Mesenteric fat pad (tissue), 1 donor: ENCODE data around the gene MRPL36. TPM values are rescaled to one million over a fixed set of nuclear protein-coding genes. Genes with fewer than 3 reads are reported as not detected.

ENCODE experiments used
- DNase-seq: peaks from one replicate; pipeline ENCODE4 v3.0.0-alpha.2; 2020; ENCODE audit warnings: low spot score
- total RNA-seq: library from RNA; stranded (reverse); fragmentation: NEBNext Ultra II Directional; extraction: Animal tissue kit (Norgen Biotek cat#: 25700); gene quantifications from one replicate; pipeline ENCODE4 v1.2.1, GENCODE V29; 2021
- donor health status: DM: yes; HTN: yes; CAD: no.

MRPL36 gene
- total RNA-seq, 1 donor from 2014 or later: 50.4 TPM

DNA sequence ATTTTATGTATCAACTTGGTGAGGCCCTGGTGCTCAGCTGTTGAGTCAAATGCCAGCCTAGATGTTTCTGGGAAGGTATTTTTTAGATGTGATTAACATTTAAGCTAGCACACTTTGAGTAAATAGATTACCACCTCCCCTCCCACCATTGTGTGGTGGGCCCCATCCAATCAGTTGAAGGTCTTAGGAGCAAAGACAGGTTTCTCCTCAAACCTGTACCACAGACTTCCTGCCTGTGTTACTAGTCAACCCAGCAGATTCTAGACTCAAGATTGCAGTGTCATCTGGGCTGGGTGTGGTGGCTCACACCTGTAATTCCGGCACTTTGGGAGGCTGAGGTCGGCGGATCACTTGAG, 33.8 kb downstream of the MRPL36 start:
- DNase-seq: no peak

DNA sequence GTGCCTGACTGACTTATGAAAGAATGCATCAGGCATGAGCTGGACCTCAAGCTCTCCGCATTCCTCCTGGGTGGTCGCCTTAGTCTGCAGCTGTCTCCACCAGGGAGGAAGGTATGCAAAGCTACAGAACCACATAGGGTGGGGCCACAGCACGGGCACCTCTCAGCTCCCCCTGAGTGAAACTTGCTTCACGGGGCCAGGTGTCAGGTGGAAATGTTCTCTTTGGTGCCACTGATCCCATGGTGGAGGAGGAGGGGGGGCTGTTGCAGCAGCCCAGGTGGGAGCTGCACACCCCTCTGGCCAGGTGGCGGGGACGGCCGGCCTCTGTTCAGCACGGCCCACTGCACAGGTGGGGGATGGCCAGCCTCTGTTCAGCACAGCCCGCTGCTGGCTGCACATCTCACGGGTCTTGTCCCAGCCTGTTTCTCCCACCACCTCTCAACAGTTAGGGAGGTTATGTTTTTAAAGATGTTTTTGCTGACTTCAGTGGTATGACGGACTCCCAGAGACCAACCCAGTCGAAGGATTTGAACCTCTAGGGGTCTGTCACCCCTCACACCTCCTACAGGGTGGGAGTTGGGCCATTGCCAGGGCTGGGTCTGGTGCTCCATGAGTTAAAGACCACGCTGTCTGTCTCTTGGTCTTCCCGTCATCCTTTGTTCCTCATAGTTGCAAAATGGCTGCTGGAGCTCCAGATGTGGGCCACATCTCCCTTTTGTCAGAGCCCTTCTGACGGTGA, 34.3 kb downstream of the MRPL36 start:
- DNase-seq: peak; percentile 49

DNA sequence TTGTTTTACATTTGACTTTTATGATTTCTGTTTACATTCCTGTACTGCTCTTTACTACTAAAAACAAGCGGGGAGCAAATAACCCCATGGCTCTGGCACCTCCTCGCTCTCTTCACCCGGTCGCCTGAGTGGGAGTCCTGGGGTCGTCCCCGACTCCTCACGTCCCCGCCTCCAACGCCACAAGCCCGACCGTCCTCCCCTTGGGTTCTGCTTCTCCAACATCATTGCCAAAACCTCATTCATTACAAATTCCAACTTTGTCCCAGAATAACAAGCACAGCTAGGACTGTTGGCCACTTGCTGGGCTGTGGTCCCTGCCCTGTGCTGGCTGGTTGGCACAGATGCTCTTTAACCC, 35.1 kb downstream of the MRPL36 start:
- DNase-seq: peak; percentile 24

DNA sequence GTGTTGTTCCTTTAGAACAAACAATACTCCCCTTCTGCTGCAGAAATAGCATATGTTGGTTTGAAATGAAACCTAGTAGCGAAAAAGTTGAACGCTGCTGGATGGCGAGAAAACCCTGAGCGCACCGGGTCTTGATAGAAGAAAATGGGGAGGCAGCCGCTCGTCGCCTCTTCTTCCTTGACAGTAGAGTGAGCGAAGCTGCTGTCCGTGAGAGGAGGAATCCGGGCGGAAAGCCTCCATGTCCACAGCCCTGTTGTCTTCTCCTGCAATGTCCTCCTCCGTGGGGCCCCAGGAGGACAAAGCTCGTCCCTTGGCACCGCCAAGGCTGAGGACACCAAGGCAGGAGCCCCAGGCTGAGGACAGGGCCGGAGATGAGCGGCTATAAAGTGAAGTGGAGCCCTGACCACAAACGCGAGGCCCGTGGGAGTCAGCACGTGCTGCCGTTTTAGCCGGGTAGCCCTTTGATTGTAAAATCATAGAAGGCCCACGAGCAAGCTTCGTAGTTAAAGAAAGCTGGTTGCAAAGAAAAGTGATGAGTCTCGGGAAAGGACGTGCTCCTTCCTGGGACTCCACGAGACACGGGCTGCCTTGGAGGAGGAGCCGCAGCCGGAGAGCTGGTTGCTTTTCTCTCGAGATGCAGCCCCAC, 35.6 kb downstream of the MRPL36 start:
- peak; percentile 73 for DNase-seq

DNA sequence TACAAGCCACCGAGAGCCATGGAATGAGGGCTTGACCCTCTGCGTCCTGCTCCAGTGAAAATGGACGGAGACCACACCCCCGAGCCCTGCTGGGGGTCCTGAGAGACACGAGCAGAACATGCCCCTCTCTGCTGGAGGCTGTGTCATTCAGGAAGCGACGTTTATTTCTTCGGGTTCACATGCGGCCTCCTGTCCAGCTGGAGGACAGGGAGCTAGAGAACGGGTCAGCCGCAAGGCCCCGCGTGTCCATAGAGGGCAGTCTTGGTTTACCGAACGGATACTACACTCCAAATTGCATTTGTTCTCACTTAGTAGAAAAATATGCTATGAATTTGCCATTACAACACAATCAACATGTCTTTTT, 36.1 kb downstream of the MRPL36 start:
- no peak for DNase-seq

DNA sequence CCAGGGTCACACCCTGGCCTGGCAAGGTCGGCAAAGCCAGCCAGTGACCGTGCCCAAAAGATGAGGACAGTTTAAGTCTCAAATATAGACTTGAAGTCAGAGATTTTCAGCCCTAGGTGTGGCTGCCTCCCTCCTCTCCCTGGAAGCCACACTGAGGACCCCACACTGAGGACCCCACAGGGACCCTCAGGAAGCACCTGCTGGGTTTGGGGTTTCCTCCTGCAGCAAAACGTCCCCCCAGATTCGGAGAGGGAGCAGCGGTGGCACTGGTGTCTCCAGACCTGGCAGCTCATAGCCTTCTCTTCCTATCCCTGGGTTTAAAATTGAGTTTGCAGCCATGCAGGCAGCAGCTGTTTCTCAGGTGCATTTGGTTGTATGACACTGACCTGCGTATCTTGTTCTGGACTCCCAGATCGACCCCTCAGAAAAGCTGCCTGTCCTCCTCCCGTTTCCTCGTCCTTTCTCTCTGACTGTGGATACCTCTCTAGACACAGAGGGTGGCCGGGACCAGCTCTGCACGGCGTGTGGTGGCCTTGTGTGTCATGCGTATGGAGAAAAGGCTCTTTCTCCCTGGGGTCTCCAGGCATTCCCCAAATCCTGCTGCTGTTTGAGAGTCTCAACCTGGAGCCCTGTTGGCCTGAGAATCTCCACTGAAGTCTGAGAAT, 36.6 kb downstream of the MRPL36 start:
- DNase-seq: no peak

DNA sequence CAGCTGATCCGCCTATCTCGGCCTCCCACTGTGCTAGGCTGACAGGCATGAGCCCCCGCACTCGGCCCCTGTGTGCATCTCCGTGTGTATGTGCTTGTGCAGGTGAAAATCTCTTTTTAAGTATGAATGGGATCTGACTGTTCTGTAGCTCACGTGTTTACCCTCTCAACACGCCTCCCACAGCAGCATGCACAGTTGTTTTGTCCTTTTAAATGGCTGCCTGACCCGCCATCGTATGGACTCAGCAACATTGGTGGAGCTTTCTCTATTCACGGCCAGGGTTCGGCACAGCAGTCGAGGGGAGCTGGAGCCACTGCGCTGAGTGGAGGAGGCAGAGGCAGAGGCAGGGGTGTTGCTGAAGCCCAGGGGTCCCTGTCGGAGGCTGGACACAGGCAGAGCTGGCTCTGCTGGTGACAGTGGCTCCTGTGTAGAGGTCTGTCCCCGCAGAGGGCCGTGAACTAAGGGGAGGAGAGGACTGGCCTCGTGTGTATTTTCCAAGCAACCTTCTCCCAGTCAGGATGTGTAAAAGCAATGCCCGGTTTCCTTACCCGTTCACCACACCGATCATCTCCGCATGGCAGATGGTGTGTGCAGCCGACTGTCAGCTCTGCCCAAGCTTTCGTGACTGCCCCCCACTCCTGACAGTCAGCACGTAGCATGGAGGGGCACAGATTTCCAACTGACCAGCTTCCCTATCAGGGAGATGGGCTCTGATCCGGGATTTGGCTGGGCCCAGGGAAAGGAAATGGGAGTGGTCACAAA, 37.3 kb downstream of the MRPL36 start:
- DNase-seq: peak; percentile 71

DNA sequence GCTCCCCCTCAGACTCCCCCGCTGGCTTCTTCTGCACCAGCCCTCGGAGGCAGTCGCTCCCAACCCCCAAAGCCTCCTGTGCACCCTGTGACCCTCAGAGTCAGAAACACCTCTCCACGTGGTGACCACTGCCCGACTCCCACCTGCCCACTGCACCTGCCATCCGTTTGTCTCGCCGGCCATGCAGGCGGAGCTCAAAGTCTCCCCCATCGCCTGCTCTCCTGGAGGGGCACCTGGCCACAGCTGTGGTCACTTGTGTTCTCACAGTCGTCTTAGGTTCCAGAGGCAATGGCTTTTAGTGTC, 38.2 kb downstream of the MRPL36 start:
- DNase-seq: no peak

DNA sequence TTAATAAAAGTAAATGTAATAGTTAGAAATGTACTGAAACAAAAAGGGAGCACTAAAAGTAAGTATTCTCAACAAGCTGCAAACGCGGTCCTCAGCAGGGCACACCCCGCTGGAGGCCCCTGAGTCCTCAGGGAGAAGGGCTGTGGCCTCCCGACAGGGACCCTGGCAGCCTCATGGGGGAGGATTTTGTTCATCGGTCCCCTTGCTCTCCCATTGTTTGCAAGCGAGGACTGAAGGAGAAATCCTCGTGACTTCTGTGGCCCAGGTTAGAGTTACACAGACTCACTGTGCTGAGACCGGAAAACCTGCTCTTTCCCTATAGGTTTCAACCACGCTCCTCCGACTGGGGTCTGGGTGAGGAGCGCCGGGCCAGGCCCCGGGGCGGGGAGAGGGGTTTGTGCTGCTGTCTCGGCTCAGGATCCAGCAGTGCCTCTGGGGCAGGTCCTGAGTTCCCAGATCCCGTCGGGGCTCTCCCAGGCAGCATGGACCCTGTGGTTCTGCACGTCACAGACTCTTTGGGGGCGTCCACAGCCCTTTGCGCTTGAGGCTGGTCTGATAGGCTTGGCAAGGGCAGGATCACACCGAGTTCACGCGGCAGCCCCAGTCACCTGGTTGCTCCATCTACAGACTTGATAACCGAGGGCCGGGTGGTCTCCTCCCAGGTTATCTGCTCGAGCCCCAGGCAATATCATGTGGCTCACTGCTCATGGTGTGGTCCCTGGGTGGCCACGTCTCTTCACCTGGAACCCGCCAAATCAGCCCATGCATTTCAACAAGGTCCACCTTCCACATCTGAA, 38.8 kb downstream of the MRPL36 start:
- DNase-seq: peak; percentile 81

DNA sequence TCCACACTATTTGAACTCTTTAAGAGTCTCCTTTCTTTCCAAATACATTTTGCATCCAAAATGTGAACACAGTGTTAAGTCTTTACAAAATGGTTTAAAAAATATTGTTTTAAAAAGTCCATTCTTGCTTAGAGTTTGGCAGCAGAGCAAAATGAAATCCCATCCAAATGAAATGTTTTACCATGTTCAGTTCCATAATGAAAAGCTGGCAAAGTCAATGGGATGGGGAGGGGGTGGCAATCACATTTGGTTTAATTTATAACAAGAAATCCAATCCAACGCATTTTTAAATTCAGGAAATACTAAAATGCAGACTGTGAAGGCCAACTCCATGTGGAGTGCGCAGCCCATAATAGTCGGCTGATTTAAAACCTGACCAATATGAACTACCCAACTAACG, 39.4 kb downstream of the MRPL36 start:
- DNase-seq: no peak

DNA sequence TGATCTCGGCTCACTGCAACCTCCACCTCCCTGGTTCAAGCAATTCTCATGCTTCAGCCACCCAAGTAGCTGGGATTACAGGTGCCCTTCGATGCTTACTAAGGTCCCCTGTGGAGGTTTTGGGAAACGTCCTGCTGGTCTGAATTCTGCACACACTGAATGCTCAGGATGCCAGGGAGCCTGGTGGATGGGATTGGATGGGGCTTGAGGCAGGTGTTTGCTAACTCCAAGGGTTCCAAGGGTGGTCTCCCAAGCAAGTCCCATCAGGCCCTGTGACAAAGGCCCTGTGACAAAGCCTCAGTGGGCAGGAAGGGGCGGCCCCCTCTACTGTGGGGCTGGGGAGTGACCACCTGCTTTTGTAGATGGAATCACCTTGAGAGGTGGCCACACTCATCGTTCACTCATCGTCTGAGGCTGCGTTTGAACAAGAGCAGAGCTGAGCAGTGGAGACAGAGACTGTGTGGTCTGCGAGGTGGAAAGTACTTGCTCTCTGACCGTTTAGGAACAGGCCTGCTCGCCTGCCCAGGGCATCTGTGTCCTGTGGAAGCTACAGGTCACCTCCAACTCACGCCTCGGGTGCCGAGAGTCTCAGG, 40.2 kb downstream of the MRPL36 start:
- peak; percentile 59 for DNase-seq

DNA sequence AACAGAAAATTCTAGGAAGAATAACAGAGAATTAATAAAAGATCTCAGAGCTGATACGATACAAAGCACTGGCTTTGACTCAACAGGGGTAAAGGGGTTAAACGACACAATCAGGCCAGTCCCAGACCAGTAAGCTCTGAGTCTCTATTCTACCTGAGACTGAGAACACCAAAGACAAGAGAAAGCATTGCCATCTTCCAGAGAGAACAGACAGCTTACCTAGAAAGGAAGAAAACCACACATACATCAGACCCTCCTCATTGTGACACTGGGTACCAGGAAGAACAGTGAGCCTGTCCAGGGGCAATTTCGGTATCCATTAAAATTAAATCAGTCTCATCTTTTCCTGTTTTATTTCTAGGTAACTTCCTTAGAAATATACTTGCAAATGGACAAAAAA, 41.1 kb downstream of the MRPL36 start:
- DNase-seq: no peak

DNA sequence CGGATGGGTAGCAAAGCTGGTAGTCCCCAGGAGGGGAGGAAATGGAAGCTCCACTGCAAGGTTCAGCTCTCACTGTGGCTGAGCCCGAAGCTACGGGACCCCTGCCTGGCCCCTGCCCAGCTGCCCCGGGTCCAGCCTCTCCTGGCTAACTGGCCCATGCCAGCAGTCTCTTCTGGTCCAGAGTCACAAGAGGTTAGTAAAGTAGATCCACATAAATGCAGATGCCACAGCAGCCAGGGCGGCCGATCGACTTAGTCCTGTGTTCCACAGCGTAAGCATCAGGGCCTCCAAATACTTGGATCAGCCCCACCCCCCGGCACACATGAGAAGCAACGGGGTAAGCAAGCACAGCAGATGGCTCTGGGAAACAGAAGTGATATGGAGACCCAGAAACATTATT, 42.1 kb downstream of the MRPL36 start:
- peak; percentile 82 for DNase-seq

DNA sequence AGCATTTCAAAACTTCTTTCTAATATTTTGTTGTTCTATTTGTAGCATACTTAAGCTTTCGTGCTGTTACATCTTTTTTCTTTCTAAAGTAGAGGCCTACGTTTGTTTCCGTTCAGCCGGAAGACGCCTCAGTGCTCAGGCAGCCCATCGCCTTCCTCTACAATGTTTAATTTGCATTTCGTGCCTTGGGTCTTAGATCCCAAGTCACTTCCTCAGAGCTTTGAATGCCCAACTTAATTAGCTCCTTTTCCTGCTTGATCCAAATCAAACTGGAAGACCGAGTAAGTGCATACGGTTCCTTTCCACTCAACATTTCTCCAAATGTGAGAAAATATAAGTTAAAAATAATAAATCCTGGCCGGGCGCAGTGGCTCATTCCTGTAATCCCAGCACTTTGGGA, 43.2 kb downstream of the MRPL36 start:
- DNase-seq: no peak

DNA sequence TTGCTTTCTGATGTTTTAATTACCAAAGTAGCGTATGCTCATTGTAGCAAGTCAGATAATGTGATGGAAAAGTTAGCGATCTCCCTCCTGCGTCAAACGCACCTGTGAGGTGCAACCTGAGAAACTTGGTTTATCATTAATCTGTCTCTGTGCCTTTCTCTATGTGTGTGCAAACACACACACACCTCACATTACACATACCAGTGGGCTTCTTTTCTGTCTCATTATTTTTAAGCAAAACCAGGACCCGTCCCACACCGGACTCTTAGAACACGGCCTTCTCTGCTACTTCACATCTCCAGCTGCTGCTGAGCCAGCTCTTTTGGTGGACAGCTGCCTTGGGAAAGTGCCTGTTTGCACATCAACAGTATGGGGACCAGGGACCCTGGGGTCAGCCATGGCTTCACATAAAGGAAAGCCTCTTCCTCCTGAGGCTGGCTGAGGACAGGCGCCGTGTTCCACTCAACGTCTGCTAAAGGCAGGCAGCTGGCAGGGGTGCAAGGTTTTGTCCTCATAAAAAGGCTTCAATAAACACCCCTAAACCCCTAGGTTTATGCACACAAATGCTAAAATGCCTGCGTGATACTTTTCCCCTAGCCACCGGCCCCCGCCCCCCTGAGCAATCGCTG, 44.2 kb downstream of the MRPL36 start:
- no peak for DNase-seq

DNA sequence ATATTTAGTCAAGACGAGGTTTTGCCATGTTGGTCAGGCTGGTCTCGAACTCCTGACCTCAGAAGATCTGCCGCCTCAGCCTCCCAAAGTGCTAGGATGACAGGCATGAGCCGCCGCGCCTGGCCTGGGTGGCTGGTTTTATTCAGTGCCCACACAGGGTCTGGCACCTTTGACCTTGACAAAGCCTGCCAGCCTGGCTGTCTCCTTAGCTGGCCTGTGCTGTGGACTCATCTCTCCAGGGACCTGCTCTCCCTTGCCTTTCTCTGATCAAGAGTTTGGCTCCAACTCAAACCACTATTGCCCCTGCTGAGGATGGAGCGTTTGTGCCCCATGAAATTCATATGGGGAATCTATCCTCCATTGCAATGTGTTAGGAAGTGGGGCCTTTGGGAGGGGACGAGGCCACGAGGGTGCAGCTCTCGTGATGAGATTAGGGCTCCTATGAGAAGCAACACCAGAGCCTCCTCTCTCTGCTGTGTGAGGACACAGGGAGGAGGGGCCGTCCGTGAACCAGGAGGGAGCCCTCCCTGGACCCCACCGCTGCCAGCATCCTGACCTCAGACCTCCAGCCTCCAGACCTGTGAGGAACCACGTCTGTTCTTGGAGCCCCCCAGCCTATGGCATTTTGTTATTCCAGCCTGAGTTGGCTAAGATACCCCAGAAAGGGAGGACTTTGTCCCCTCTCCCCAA, 45.0 kb downstream of the MRPL36 start:
- peak; percentile 76 for DNase-seq

DNA sequence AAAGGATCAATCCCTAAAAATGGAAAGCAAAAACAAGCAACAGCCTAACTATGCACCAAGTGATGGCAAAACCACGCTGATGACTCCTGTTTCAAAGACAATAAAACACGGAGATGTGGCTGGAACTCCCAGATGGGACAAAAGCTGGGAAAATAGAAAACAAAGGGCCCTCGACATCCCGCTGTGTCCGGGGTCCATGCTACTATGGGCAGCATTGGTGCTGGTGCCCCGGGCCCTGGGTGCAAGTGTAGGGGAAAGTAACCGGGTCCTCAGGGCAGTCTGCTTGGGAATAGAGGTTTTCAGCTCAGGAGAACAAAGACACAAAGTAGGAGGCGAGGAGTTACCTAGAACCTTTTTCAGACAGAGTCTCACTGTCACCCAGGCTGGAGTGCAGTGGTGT, 46.1 kb downstream of the MRPL36 start:
- DNase-seq: peak; percentile 71

DNA sequence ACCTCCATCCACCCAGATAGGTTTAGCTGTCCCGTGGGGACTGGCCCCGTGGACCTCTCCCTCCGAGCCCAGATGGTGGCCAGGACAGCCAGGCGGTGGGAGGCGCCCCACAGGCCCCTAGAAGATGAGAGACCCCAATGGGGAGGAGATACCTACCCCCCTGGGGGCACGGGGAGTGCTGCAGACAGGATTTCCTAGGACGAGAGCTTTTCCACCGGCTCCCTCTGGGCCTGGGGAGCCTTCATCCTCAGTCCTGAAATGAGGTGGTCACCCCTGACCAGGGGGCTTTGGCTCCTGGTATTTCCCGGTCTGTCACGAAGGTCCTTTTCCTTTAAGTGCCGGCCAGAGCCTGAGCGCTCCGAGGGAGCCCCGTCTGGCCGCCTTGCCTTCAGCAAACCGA, 46.8 kb downstream of the MRPL36 start:
- DNase-seq: peak; percentile 73

DNA sequence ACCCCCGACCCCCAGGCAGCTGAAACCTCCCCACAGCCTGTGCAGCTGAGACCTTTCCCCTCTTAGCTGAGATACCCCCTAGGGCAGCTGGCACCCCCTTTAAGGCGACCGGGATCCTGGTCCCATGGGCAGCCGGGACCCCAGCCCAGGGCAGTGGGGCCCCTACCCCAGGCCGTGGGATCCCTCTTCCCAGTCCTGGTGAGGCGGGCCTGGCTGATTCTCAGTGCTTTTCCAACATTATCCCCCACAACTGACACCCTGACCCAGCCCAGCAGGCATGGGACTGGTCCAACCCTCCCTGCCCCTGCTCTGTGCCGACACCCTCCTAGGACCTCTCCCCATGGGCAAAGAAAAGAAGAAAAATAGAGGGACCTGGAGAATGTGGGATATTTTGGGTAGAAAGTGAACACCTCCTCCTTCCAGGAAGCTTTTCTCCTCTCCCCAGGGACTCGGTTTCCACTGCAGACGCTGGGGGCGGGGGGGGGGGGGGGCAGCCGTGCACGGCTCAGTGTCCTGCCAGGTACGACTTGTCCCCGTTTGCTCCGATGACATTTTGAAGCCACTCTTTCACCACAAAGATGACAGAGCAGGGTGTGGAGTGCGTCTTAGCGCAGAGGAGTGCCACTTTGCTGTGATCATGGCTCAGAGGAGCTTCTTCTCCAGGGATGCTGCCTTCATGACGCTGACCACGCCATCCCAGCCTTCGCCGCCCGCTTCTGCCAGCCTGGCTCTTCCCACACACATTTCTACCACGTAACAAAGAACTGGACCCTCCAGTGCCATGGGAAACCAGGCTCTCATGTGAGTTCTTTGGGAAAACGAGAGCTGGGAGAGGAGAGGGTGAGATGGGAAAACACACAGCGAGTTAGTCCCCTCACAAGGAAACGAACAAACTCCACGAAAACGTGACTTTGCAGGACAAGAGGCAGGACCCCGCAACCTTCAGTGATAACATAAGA, 47.5 kb downstream of the MRPL36 start:
- DNase-seq: peak; percentile 60
